ENCODE measurements around the gene TOMT.
"Not testable (repeated sequence)": the region's sequence is repeated elsewhere in the genome, so short reads cannot be mapped to it uniquely, and the experiment has no call there.

The TOMT gene

GRCh38 chr11:72150882-72151281, 45.2 kb downstream of the TOMT start:
- TF ChIP-seq CTCF (conservative IDR thresholded peaks at IDR 0.05): no peak
- no peak for TF ChIP-seq ZFX (IDR thresholded peaks at IDR 0.05)
- no peak overlapping the region for H3K27ac ChIP-seq

GRCh38 chr11:72153874-72154273, 48.1 kb downstream of the TOMT start:
- H3K27ac ChIP-seq: not testable (repeated sequence)

- TF ChIP-seq CTCF (conservative IDR thresholded peaks at IDR 0.05) (no peak), ZFX (IDR thresholded peaks at IDR 0.05) (no peak)
- no peak overlapping the region for H3K27ac ChIP-seq
Observed at GRCh38 chr11:72154816-72155215, 49.1 kb downstream of the TOMT start.

GRCh38 chr11:72155751-72156150, 50.0 kb downstream of the TOMT start:
- TF ChIP-seq CTCF (conservative IDR thresholded peaks at IDR 0.05) (no peak), ZFX (IDR thresholded peaks at IDR 0.05) (no peak)
- H3K27ac ChIP-seq: no peak overlapping the region

- TF ChIP-seq CTCF (conservative IDR thresholded peaks at IDR 0.05) (no peak), ZFX (IDR thresholded peaks at IDR 0.05) (no peak)
- no peak overlapping the region for H3K27ac ChIP-seq
Observed at GRCh38 chr11:72157131-72157530, 51.4 kb downstream of the TOMT start.
